Kidney (tissue), 14 donors: ENCODE data around the gene CNNM2. TPM values are rescaled to one million over a fixed set of nuclear protein-coding genes. Genes with fewer than 3 reads are reported as not detected.

Experiments used
- DNase-seq, 5 donors: peaks; one replicate each; pipeline ENCODE4 v3.0.0-alpha.2; 2013 to 2020
- FAIRE-seq: peaks from 2 replicates; lab custom pipeline; 2012; peaks lifted over from hg19 to GRCh38; lab: Jason Lieb, UNC
- H3K27ac ChIP-seq, 2 donors: one replicate each; pipeline ENCODE4 v1.7.0; 2013; ENCODE audit warnings: low read depth in 2 of 2, low read length in 2 of 2, inconsistent platforms in 1 of 2
- H3K27me3 ChIP-seq: one replicate; pipeline ENCODE4 v1.7.1; 2013; ENCODE audit warnings: low read length, inconsistent platforms; ENCODE audit not compliant: control insufficient read depth, insufficient read depth
- H3K36me3 ChIP-seq, 3 donors: one replicate each; pipeline versions ENCODE4 v1.7.0 to v1.7.1; 2013; ENCODE audit warnings: low read length in 3 of 3, control low read depth in 1 of 3, inconsistent platforms in 1 of 3; ENCODE audit not compliant: insufficient read depth in 3 of 3, control insufficient read depth in 2 of 3
- H3K4me1 ChIP-seq, 3 donors: one replicate each; pipeline versions ENCODE4 v1.7.0 to v1.7.1; 2013; ENCODE audit warnings: low read length in 3 of 3, inconsistent platforms in 1 of 3, low read depth in 1 of 3; ENCODE audit not compliant: control insufficient read depth in 2 of 3, insufficient read depth in 2 of 3
- H3K4me3 ChIP-seq, 3 donors: one replicate each; pipeline versions ENCODE4 v1.7.0 to v1.8.1; 2013; ENCODE audit warnings: low read length in 3 of 3, control low read depth in 1 of 3, inconsistent platforms in 1 of 3
- H3K9ac ChIP-seq, 3 donors: one replicate each; pipeline versions ENCODE4 v1.7.0 to v1.7.1; 2013; ENCODE audit warnings: low read length in 3 of 3, control low read depth in 1 of 3, inconsistent platforms in 1 of 3
- H3K9me3 ChIP-seq, 3 donors: one replicate each; pipeline versions ENCODE4 v1.7.0 to v1.7.1; 2013; ENCODE audit warnings: low read length in 3 of 3, control low read depth in 1 of 3, inconsistent platforms in 1 of 3; ENCODE audit not compliant: control insufficient read depth in 2 of 3, insufficient read depth in 1 of 3
- intact Hi-C: fragments of 100-400 bp; cut with DNase I; formaldehyde crosslinking; loops from one replicate; pipeline ENCODE4 v1.11.1; 2022
- polyA plus RNA-seq: library from polyadenylated mRNA; stranded (reverse); fragments of 350-450 nt; fragmentation: Illumina TruSeq; extraction: RNeasy Lipid Tissue Mini Kit (QIAGEN cat#74804); gene quantifications from one replicate; pipeline ENCODE4 v1.2.3, GENCODE V29; 2014; ENCODE audit warnings: low read depth, low replicate concordance; ENCODE audit not compliant: insufficient read depth
- total RNA-seq: library from RNA; stranded (reverse); fragmentation: NEBNext Ultra II Directional; extraction: Animal tissue kit (Norgen Biotek cat#: 25700); gene quantifications from one replicate; pipeline ENCODE4 v1.2.1, GENCODE V29; 2021
- TF ChIP-seq, protein P1 (sequence below): IDR thresholded peaks from 3 replicates; pipeline ENCODE4 v1.5.1; 2012; ENCODE audit warnings: mild to moderate bottlenecking, moderate library complexity, borderline replicate concordance; ENCODE audit not compliant: insufficient read depth; ENCODE audit errors: extremely low read depth
- donor health status: control.
- donor health status: control.
- donor health status: control.
- donor health status: control.
- donor health status: control.
- donor health status: DM: yes; HTN: yes; CAD: no.
- donor health status: Normal renal cell carcinoma (clear cell type).

Gene CNNM2
- total and polyA plus RNA-seq, 2 donors from 2014 or later: 10.9 to 11.8 TPM

DNA sequence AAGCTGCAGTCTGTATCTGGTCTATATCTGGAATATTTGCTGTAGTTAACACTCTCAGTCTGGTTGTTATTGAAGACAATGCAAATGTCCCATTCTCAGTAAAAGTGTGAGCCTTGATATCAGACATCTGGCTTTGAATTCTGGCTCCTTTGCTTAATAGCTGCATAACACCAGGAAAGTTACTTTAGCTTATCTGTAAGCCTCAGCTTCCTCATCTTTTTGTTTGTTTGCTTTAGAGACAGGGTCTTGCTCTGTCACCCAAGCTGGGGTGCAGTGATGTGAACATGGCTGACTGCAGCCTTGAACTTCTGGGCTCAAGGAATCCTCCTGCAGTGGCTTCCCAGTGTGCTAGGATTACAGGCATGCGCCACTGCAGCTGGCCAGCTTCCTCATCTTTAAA, 41.3 kb downstream of the CNNM2 start:
- Histone ChIP-seq H3K27me3 (no peaks in the 10 kb centered on the region), H3K9me3 (no peaks in the 10 kb centered on the region), H3K4me1 (peaks cover 0 to under 1% (median 0%) of the 10 kb centered on the region in 3 donors), H3K9ac (no peak overlapping the region), H3K4me3 (no peak overlapping the region), H3K27ac (no peak overlapping the region), H3K36me3 (no peaks in the 10 kb centered on the region)
- FAIRE-seq (no peak), DNase-seq (no peak)
- intact Hi-C loops: no loop called here
- TF ChIP-seq, protein P1, sequence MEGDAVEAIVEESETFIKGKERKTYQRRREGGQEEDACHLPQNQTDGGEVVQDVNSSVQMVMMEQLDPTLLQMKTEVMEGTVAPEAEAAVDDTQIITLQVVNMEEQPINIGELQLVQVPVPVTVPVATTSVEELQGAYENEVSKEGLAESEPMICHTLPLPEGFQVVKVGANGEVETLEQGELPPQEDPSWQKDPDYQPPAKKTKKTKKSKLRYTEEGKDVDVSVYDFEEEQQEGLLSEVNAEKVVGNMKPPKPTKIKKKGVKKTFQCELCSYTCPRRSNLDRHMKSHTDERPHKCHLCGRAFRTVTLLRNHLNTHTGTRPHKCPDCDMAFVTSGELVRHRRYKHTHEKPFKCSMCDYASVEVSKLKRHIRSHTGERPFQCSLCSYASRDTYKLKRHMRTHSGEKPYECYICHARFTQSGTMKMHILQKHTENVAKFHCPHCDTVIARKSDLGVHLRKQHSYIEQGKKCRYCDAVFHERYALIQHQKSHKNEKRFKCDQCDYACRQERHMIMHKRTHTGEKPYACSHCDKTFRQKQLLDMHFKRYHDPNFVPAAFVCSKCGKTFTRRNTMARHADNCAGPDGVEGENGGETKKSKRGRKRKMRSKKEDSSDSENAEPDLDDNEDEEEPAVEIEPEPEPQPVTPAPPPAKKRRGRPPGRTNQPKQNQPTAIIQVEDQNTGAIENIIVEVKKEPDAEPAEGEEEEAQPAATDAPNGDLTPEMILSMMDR: no peak

DNA sequence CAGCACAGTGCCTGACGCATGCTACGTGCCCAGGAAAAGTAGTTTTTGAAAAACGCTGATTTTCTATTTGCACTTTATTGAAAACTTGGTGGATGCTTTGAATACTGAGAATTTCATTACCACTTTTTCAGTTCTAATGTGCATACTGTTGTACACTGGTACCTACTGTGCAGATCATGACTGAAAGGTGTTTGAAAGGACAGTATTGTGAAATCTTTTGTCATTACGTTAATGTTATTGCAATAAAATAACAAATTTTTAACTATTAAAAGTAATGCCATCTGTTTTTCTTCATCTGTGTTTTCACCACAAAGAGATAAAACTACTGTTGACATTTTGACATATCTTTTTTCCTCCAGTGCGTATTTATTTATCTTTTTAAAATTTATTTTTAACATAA, 42.1 kb downstream of the CNNM2 start:
- H3K9me3 ChIP-seq: no peaks in the 10 kb centered on the region
- intact Hi-C loops: no loop called here
- peak; percentile 13 for FAIRE-seq
- no peak overlapping the region for H3K4me3 ChIP-seq
- no peak for DNase-seq
- TF ChIP-seq, protein P1: no peak
- H3K27me3 ChIP-seq: no peaks in the 10 kb centered on the region
- no peak overlapping the region for H3K27ac ChIP-seq
- no peaks in the 10 kb centered on the region for H3K36me3 ChIP-seq
- H3K4me1 ChIP-seq: peaks cover 0 to 5% (median 2%) of the 10 kb centered on the region in 3 donors
- H3K9ac ChIP-seq: no peak overlapping the region

DNA sequence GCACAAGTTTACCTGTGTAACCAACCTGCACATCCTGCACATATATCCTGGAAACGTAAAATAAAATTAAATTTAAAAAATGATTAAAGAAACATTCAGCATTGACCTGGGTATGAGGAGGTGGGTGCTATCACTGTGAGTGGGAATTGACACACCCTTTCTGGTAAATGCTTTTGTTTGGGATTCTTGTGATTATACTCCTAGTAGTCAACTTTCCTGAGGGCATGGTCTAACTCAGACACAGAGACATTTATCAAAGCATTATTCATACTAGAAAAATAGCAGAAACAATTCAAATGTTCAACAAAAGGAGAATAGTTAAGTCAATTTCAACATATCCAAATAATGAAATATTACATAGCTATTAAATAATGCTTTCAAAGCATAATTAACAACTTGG, 44.2 kb downstream of the CNNM2 start:
- intact Hi-C loops: no loop called here
- no peaks in the 10 kb centered on the region for H3K36me3 ChIP-seq
- TF ChIP-seq, protein P1: no peak
- no peak overlapping the region for H3K4me3 ChIP-seq
- no peaks in the 10 kb centered on the region for H3K9me3 ChIP-seq
- DNase-seq (no peak), FAIRE-seq (no peak)
- H3K27me3 ChIP-seq: no peaks in the 10 kb centered on the region
- no peak overlapping the region for H3K9ac ChIP-seq
- no peak overlapping the region for H3K27ac ChIP-seq
- peaks cover 0 to 9% (median 8%) of the 10 kb centered on the region in 3 donors for H3K4me1 ChIP-seq
